ENCODE results near the gene NECAP2.

Gene NECAP2

GRCh38 chr1:16397120-16397519 is 43.4 kb upstream of the NECAP2 start:
- no peak overlapping the region for H3K4me3 ChIP-seq (ENCODE audit: low read depth, low read length)
- no peak for DNase-seq (ENCODE audit: low read depth)
- no peak for TF ChIP-seq CTCF (IDR thresholded peaks at IDR 0.05; ENCODE audit: low read depth, low read length, missing control alignments)

- no peak for TF ChIP-seq CTCF (IDR thresholded peaks at IDR 0.05; ENCODE audit: low read depth, low read length, missing control alignments)
- no peak overlapping the region for H3K4me3 ChIP-seq (ENCODE audit: low read depth, low read length)
These were observed 42.1 kb upstream of the NECAP2 start for GRCh38 chr1:16398371-16398953.

GRCh38 chr1:16402742-16403141 is 37.8 kb upstream of the NECAP2 start:
- no peak for DNase-seq (ENCODE audit: low read depth)
- no peak overlapping the region for H3K4me3 ChIP-seq (ENCODE audit: low read depth, low read length)
- no peak for TF ChIP-seq CTCF (IDR thresholded peaks at IDR 0.05; ENCODE audit: low read depth, low read length, missing control alignments)

More at GRCh38 chr1:16398371-16398953, 42.1 kb upstream of the NECAP2 start:
- no peak for DNase-seq (ENCODE audit: low read depth)

GRCh38 chr1:16405441-16405840 is 35.1 kb upstream of the NECAP2 start:
- no peak for DNase-seq (ENCODE audit: low read depth)
- H3K4me3 ChIP-seq (ENCODE audit: low read depth, low read length): no peak overlapping the region
- no peak for TF ChIP-seq CTCF (IDR thresholded peaks at IDR 0.05; ENCODE audit: low read depth, low read length, missing control alignments)

- TF ChIP-seq CTCF (IDR thresholded peaks at IDR 0.05; ENCODE audit: low read depth, low read length, missing control alignments): no peak
- H3K4me3 ChIP-seq (ENCODE audit: low read depth, low read length): no peak overlapping the region
- no peak for DNase-seq (ENCODE audit: low read depth)
These were observed 33.7 kb upstream of the NECAP2 start for GRCh38 chr1:16406868-16407267.

GRCh38 chr1:16409536-16410152 is 30.9 kb upstream of the NECAP2 start:
- H3K4me3 ChIP-seq (ENCODE audit: low read depth, low read length): no peak overlapping the region
- no peak for DNase-seq (ENCODE audit: low read depth)
- no peak for TF ChIP-seq CTCF (IDR thresholded peaks at IDR 0.05; ENCODE audit: low read depth, low read length, missing control alignments)

GRCh38 chr1:16410803-16411202 is 29.7 kb upstream of the NECAP2 start:
- DNase-seq (ENCODE audit: low read depth): no peak
- H3K4me3 ChIP-seq (ENCODE audit: low read depth, low read length): no peak overlapping the region
- TF ChIP-seq CTCF (IDR thresholded peaks at IDR 0.05; ENCODE audit: low read depth, low read length, missing control alignments): no peak
